H9 (cell line): ENCODE results near the gene PTPN22. TPM values are rescaled to one million over a fixed set of nuclear protein-coding genes. Genes with fewer than 3 reads are reported as not detected.

Experiments
- DNase-seq: peaks from one replicate; pipeline ENCODE4 v3.0.0-alpha.2; 2017
- H2AFZ ChIP-seq: one replicate; pipeline ENCODE4 v1.6.1; 2013; ENCODE audit warnings: mild to moderate bottlenecking, low read length, control low read depth, moderate library complexity
- H2AK5ac ChIP-seq: 2 replicates; pipeline ENCODE4 v1.6.1; 2013; ENCODE audit warnings: low read length, control low read depth, mixed read lengths; ENCODE audit not compliant: insufficient read length
- H2BK120ac ChIP-seq: one replicate; pipeline ENCODE4 v1.6.1; 2013; ENCODE audit warnings: low read depth, mild to moderate bottlenecking, low read length, control low read depth, inconsistent platforms; ENCODE audit not compliant: poor library complexity, severe bottlenecking
- H2BK12ac ChIP-seq: 2 replicates; pipeline ENCODE4 v1.6.1; 2013; ENCODE audit warnings: low read length, control low read depth, mixed read lengths, low read depth; ENCODE audit not compliant: insufficient read length
- H2BK15ac ChIP-seq: 2 replicates; pipeline ENCODE4 v1.6.1; 2013; ENCODE audit warnings: low read depth, low read length, control low read depth
- H2BK20ac ChIP-seq: one replicate; pipeline ENCODE4 v1.6.1; 2013; ENCODE audit warnings: low read depth, mild to moderate bottlenecking, low read length, control low read depth, inconsistent platforms; ENCODE audit not compliant: poor library complexity, severe bottlenecking
- H2BK5ac ChIP-seq: 2 replicates; pipeline ENCODE4 v1.6.1; 2013; ENCODE audit warnings: low read length, control low read depth, mixed read lengths; ENCODE audit not compliant: insufficient read length
- H3K14ac ChIP-seq: 2 replicates; pipeline ENCODE4 v1.6.1; 2013; ENCODE audit warnings: low read length, control low read depth; ENCODE audit not compliant: insufficient read depth
- H3K18ac ChIP-seq: 2 replicates; pipeline ENCODE4 v1.6.1; 2013; ENCODE audit warnings: low read depth, mild to moderate bottlenecking, mixed read lengths, low read length, control low read depth; ENCODE audit not compliant: insufficient read length
- H3K23ac ChIP-seq: 2 replicates; pipeline ENCODE4 v1.6.1; 2013; ENCODE audit warnings: low read length, control low read depth, mixed read lengths, low read depth; ENCODE audit not compliant: insufficient read length
- H3K23me2 ChIP-seq: 2 replicates; pipeline ENCODE4 v1.6.1; 2013; ENCODE audit warnings: low read depth, mild to moderate bottlenecking, mixed read lengths, low read length, control low read depth; ENCODE audit not compliant: insufficient read length, poor library complexity, severe bottlenecking
- H3K27ac ChIP-seq: 2 replicates; pipeline ENCODE4 v1.5.1; 2013; ENCODE audit warnings: low read length, control low read depth, mixed read lengths, low read depth; ENCODE audit not compliant: insufficient read length
- H3K27me3 ChIP-seq: 2 replicates; pipeline ENCODE4 v1.6.1; 2013; ENCODE audit warnings: low read length, control low read depth, inconsistent platforms; ENCODE audit not compliant: insufficient read depth
- H3K4ac ChIP-seq: 2 replicates; pipeline ENCODE4 v1.6.1; 2013; ENCODE audit warnings: low read depth, mild to moderate bottlenecking, control low read depth, inconsistent platforms, low read length, moderate library complexity
- H3K4me1 ChIP-seq: 2 replicates; pipeline ENCODE4 v1.6.1; 2013; ENCODE audit warnings: low read length, control low read depth, inconsistent platforms; ENCODE audit not compliant: insufficient read depth
- H3K4me2 ChIP-seq: 2 replicates; pipeline ENCODE4 v1.6.1; 2013; ENCODE audit warnings: low read length, control low read depth, mixed read lengths; ENCODE audit not compliant: insufficient read length, insufficient read depth
- H3K56ac ChIP-seq: 2 replicates; pipeline ENCODE4 v1.6.1; 2013; ENCODE audit warnings: low read depth, mild to moderate bottlenecking, mixed read lengths, low read length, control low read depth; ENCODE audit not compliant: insufficient read length
- H3K79me1 ChIP-seq: 2 replicates; pipeline ENCODE4 v1.6.1; 2013; ENCODE audit warnings: low read depth, mild to moderate bottlenecking, moderate library complexity, low read length, control low read depth, inconsistent platforms; ENCODE audit not compliant: insufficient read depth, poor library complexity, severe bottlenecking
- H3K79me2 ChIP-seq: 2 replicates; pipeline ENCODE4 v1.6.1; 2013; ENCODE audit warnings: low read length, control low read depth, inconsistent platforms; ENCODE audit not compliant: insufficient read depth
- H3K9ac ChIP-seq: 2 replicates; pipeline ENCODE4 v1.6.1; 2013; ENCODE audit warnings: low read length, control low read depth, mixed read lengths; ENCODE audit not compliant: insufficient read length; ENCODE audit errors: extremely low read depth
- H3K9me3 ChIP-seq: one replicate; pipeline ENCODE4 v1.6.1; 2013; ENCODE audit warnings: low read depth, low read length, inconsistent platforms; ENCODE audit not compliant: control insufficient read depth
- H3T11ph ChIP-seq: one replicate; pipeline ENCODE4 v1.6.1; 2013; ENCODE audit warnings: mild to moderate bottlenecking, low read length, control low read depth, inconsistent platforms
- H4K20me1 ChIP-seq: one replicate; pipeline ENCODE4 v1.6.1; 2013; ENCODE audit not compliant: control insufficient read depth, insufficient read length, insufficient read depth
- H4K5ac ChIP-seq: 2 replicates; pipeline ENCODE4 v1.6.1; 2013; ENCODE audit warnings: low read depth, mild to moderate bottlenecking, mixed read lengths, low read length, control low read depth; ENCODE audit not compliant: insufficient read length
- H4K8ac ChIP-seq: replicated peaks from 2 replicates; pipeline ENCODE4 v1.6.1; 2013; ENCODE audit warnings: low read length, control low read depth, mixed read lengths, low read depth; ENCODE audit not compliant: insufficient read length
- H4K91ac ChIP-seq: 2 replicates; pipeline ENCODE4 v1.6.1; 2013; ENCODE audit warnings: low read depth, mild to moderate bottlenecking, moderate library complexity, mixed read lengths, low read length, control low read depth; ENCODE audit not compliant: insufficient read length
- H3K27ac Mint-ChIP-seq, 3 experiments: 2 replicates in 2 of 3; 3 replicates in 1 of 3; pipeline ENCODE4 v1.8.0; 2020 to 2021; ENCODE audit warnings: mixed read lengths in 3 of 3, mild to moderate bottlenecking in 1 of 3, moderate library complexity in 1 of 3
- H3K27me3 Mint-ChIP-seq: 2 replicates; pipeline ENCODE4 v1.8.0; 2021; ENCODE audit warnings: low read depth, mild to moderate bottlenecking, moderate library complexity, mixed read lengths
- H3K36me3 Mint-ChIP-seq, 3 experiments: 2 replicates in 2 of 3; 3 replicates in 1 of 3; pipeline ENCODE4 v1.8.0; 2020 to 2021; ENCODE audit warnings: low read depth in 3 of 3, mixed read lengths in 3 of 3; ENCODE audit not compliant: insufficient read depth in 1 of 3
- H3K4me1 Mint-ChIP-seq, 2 experiments: 2 replicates each; pipeline ENCODE4 v1.8.0; 2020; ENCODE audit warnings: mixed read lengths in 2 of 2
- H3K4me3 Mint-ChIP-seq, 2 experiments: 2 replicates in 1 of 2; 3 replicates in 1 of 2; pipeline ENCODE4 v1.8.0; 2020 to 2021; ENCODE audit warnings: mild to moderate bottlenecking in 2 of 2, mixed read lengths in 2 of 2, moderate library complexity in 1 of 2
- H3K9me3 Mint-ChIP-seq, 2 experiments: 2 replicates in 1 of 2; 3 replicates in 1 of 2; pipeline ENCODE4 v1.8.0; 2020; ENCODE audit warnings: mild to moderate bottlenecking in 2 of 2, mixed read lengths in 2 of 2, moderate library complexity in 1 of 2
- WGBS: extraction: QIAGEN DNeasy Blood & Tissue Kit; methylation state at CpG from one replicate; pipeline ENCODE4 v1.1.7; 2013; ENCODE audit warnings: missing lambda C conversion rate, low lambda C conversion rate, mixed read lengths; ENCODE audit not compliant: insufficient read length; ENCODE audit errors: extremely low coverage; 5-methylcytosine and 5-hydroxymethylcytosine counted together
- total RNA-seq: library from RNA; stranded (reverse); gene quantifications from 2 replicates; pipeline ENCODE4 v1.2.1, GENCODE V29; 2021
- TF ChIP-seq, protein P1 (sequence below): fragments of 200-600 bp; sonication (generic); conservative IDR thresholded peaks from 3 replicates; pipeline ENCODE4 v1.8.0; 2021; ENCODE audit warnings: antibody characterized with exemption, mild to moderate bottlenecking

PTPN22 gene
- total RNA-seq, 1 experiment from 2014 or later: not detected

DNA sequence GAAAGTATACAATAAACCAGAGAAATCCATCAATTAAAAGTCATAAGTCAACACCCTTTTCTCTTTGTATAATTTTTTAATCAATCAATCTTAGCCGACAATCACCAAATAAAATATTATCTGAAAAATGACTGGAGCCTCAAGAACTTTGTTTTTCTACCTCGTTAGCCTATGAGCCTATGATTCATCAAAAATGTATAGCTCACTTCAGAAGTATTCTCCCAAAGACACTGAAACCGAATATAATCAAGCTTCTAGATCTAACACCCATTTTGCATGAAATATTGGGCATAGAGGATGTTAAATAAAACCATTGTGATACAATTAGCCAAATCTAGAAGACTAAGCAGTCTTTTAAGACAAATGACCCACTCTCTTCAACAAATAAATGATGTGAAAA, 41.5 kb downstream of the PTPN22 start:
- Histone ChIP-seq H2BK15ac (no peak overlapping the region), H2BK12ac (no peak overlapping the region), H4K91ac (no peak overlapping the region), H2AK5ac (no peak overlapping the region), H3K23ac (no peak overlapping the region), H3K56ac (no peak overlapping the region), H2BK120ac (no peak overlapping the region), H4K5ac (no peak overlapping the region), H3K18ac (no peak overlapping the region), H3K79me1 (no peaks in the 10 kb centered on the region), H2BK5ac (no peak overlapping the region), H3K4me1 (no peaks in the 10 kb centered on the region), H3K27me3 (no peaks in the 10 kb centered on the region), H2AFZ (no peak overlapping the region), H4K8ac (no peak overlapping the region), H3K27ac (no peak overlapping the region), H3K23me2 (no peaks in the 10 kb centered on the region), H4K20me1 (no peaks in the 10 kb centered on the region), H3K4me2 (no peak overlapping the region), H3K4ac (no peak overlapping the region), H2BK20ac (no peak overlapping the region), H3T11ph (no peak overlapping the region), H3K9me3 (no peaks in the 10 kb centered on the region), H3K79me2 (no peaks in the 10 kb centered on the region), H3K9ac (no peak overlapping the region), H3K14ac (no peak overlapping the region)
- Mint-ChIP-seq H3K36me3 (no peaks in the 10 kb centered on the region), H3K27ac (no peak overlapping the region), H3K4me1 (no peaks in the 10 kb centered on the region), H3K4me3 (no peak overlapping the region), H3K27me3 (peaks cover 3% of the 10 kb centered on the region; the same call in 1 of the 2 replicates), H3K9me3 (peaks cover 0 to 3% of the 10 kb centered on the region in 2 experiments; a peak in 1 of 5 replicates)
- TF ChIP-seq, protein P1, sequence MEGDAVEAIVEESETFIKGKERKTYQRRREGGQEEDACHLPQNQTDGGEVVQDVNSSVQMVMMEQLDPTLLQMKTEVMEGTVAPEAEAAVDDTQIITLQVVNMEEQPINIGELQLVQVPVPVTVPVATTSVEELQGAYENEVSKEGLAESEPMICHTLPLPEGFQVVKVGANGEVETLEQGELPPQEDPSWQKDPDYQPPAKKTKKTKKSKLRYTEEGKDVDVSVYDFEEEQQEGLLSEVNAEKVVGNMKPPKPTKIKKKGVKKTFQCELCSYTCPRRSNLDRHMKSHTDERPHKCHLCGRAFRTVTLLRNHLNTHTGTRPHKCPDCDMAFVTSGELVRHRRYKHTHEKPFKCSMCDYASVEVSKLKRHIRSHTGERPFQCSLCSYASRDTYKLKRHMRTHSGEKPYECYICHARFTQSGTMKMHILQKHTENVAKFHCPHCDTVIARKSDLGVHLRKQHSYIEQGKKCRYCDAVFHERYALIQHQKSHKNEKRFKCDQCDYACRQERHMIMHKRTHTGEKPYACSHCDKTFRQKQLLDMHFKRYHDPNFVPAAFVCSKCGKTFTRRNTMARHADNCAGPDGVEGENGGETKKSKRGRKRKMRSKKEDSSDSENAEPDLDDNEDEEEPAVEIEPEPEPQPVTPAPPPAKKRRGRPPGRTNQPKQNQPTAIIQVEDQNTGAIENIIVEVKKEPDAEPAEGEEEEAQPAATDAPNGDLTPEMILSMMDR: no peak
- no peak for DNase-seq
- no CpG with 5 or more reads among the region's 3 CpGs for WGBS
